Measurements from ENCODE around the gene DAGLB. TPM values are rescaled to one million over a fixed set of nuclear protein-coding genes. Genes with fewer than 3 reads are reported as not detected.
A peak's percentile ranks its signal among the peaks of the same experiment; 100 is the strongest.

The DAGLB gene
- total and polyA plus RNA-seq, 10 of the 15 experiments (the other 5 are each of a cell fraction or from before 2014, with no cell fraction given), result 1.2 to 13.3 (median 10.1) TPM

DNA sequence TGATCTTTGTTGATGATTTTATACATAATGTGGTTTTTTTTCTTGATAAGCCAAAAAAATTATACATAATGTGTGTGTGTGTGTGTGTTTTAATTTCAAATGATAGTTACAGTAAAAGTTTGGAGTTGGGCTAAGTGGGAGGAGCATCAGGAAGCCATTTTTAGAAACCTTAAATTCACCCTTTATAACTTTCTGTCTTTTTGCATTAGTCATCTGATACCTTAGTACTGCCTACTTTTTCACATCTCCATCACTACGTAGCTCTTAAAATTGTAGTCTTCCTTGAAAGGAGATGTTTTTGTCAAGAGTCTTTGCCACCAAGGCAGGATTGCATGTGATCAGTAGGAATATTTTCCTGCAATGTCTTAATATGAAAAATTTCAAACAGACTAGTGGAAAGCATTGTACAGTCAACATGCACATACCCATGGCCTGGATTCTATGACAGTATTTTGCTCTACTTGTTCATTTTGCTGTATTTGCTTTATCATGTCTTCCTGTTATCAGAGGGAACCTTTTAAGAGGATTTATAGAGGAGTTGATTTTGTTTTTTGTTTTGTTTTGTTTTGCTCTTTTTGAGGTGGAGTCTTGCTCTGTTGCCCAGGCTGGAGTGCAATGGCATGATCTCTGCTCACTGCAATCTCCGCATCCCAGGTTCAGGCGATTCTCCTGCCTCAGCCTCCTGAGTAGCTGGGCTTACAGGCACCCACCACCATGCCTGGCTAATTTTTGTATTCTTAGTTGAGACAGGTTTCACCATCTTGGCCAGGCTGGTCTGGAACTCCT lies 67.3 kb downstream of the DAGLB start:
- Histone ChIP-seq H3K9ac (ENCODE audit: control insufficient read depth, insufficient read depth, low read length) (no peak overlapping the region), H3K4me1 (ENCODE audit: control insufficient read depth, insufficient read depth, low read length) (peaks cover 28% of the 10 kb centered on the region), H2AFZ (ENCODE audit: control insufficient read depth, low read depth, low read length) (no peak overlapping the region), H3K9me3 (replicated peaks; ENCODE audit: control insufficient read depth, insufficient read depth, low read length) (no peaks in the 10 kb centered on the region; the same call in 2 of the 3 replicates), H3K4me2 (ENCODE audit: control insufficient read depth, insufficient read depth) (peak overlapping the region; percentile 61), H3K36me3 (ENCODE audit: control insufficient read depth in 2 of 2, insufficient read depth in 2 of 2, low read length in 1 of 2) (peaks cover 1 to 18% of the 10 kb centered on the region in 2 experiments; a peak in 3 of 4 replicates), H3K27ac (ENCODE audit: control insufficient read depth, insufficient read depth) (no peak overlapping the region; the same call in 1 of the 2 replicates), H3K79me2 (ENCODE audit: control insufficient read depth, insufficient read depth, low read length) (peaks cover 96% of the 10 kb centered on the region), H3K4me3 (peak overlapping the region; percentile 22; the same call in 1 of the 2 replicates), H3K27me3 (replicated peaks in 1 of 2; ENCODE audit: control insufficient read depth in 2 of 2, insufficient read depth in 2 of 2, low read length in 1 of 2) (no peaks in the 10 kb centered on the region), H4K20me1 (ENCODE audit: control insufficient read depth, insufficient read depth) (peaks cover 9% of the 10 kb centered on the region)
- in situ Hi-C loops (cut with MboI) (no loop called here), intact Hi-C loops (cut with micrococcal nuclease; ENCODE audit: unreplicated experiment) (no loop called here)
- FAIRE-seq, result no peak
- no TSS peak for BruUV-seq (replicated peaks)
- POLR2A ChIA-PET, result interaction anchor here (0.6 to 1.7 kb wide), 4 partner anchors 9 to 331 kb away, joined by 3 to 8 read pairs (median 5); no protein-coding TSS in a partner anchor
- TF ChIP-seq IKZF1 (conservative IDR thresholded peaks at IDR 0.05), result no peak
- TF ChIP-seq, protein P1, sequence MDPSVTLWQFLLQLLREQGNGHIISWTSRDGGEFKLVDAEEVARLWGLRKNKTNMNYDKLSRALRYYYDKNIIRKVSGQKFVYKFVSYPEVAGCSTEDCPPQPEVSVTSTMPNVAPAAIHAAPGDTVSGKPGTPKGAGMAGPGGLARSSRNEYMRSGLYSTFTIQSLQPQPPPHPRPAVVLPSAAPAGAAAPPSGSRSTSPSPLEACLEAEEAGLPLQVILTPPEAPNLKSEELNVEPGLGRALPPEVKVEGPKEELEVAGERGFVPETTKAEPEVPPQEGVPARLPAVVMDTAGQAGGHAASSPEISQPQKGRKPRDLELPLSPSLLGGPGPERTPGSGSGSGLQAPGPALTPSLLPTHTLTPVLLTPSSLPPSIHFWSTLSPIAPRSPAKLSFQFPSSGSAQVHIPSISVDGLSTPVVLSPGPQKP (IDR thresholded peaks at IDR 0.05; ENCODE audit: low read depth, low read length), result no peak
- TF ChIP-seq SPI1 (IDR thresholded peaks at IDR 0.05; ENCODE audit: borderline replicate concordance, insufficient read depth, low read depth, low read length), result no peak
- no peak for TF ChIP-seq CBX3 (IDR thresholded peaks at IDR 0.05; ENCODE audit: borderline replicate concordance, low read depth)
- TF ChIP-seq, protein P2, sequence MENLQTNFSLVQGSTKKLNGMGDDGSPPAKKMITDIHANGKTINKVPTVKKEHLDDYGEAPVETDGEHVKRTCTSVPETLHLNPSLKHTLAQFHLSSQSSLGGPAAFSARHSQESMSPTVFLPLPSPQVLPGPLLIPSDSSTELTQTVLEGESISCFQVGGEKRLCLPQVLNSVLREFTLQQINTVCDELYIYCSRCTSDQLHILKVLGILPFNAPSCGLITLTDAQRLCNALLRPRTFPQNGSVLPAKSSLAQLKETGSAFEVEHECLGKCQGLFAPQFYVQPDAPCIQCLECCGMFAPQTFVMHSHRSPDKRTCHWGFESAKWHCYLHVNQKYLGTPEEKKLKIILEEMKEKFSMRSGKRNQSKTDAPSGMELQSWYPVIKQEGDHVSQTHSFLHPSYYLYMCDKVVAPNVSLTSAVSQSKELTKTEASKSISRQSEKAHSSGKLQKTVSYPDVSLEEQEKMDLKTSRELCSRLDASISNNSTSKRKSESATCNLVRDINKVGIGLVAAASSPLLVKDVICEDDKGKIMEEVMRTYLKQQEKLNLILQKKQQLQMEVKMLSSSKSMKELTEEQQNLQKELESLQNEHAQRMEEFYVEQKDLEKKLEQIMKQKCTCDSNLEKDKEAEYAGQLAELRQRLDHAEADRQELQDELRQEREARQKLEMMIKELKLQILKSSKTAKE (IDR thresholded peaks at IDR 0.05; ENCODE audit: low read depth, poor library complexity, severe bottlenecking), result no peak
- TF ChIP-seq MYB (IDR thresholded peaks at IDR 0.05; ENCODE audit: borderline replicate concordance, low read depth, low read length), result no peak
- TF ChIP-seq, protein P3, sequence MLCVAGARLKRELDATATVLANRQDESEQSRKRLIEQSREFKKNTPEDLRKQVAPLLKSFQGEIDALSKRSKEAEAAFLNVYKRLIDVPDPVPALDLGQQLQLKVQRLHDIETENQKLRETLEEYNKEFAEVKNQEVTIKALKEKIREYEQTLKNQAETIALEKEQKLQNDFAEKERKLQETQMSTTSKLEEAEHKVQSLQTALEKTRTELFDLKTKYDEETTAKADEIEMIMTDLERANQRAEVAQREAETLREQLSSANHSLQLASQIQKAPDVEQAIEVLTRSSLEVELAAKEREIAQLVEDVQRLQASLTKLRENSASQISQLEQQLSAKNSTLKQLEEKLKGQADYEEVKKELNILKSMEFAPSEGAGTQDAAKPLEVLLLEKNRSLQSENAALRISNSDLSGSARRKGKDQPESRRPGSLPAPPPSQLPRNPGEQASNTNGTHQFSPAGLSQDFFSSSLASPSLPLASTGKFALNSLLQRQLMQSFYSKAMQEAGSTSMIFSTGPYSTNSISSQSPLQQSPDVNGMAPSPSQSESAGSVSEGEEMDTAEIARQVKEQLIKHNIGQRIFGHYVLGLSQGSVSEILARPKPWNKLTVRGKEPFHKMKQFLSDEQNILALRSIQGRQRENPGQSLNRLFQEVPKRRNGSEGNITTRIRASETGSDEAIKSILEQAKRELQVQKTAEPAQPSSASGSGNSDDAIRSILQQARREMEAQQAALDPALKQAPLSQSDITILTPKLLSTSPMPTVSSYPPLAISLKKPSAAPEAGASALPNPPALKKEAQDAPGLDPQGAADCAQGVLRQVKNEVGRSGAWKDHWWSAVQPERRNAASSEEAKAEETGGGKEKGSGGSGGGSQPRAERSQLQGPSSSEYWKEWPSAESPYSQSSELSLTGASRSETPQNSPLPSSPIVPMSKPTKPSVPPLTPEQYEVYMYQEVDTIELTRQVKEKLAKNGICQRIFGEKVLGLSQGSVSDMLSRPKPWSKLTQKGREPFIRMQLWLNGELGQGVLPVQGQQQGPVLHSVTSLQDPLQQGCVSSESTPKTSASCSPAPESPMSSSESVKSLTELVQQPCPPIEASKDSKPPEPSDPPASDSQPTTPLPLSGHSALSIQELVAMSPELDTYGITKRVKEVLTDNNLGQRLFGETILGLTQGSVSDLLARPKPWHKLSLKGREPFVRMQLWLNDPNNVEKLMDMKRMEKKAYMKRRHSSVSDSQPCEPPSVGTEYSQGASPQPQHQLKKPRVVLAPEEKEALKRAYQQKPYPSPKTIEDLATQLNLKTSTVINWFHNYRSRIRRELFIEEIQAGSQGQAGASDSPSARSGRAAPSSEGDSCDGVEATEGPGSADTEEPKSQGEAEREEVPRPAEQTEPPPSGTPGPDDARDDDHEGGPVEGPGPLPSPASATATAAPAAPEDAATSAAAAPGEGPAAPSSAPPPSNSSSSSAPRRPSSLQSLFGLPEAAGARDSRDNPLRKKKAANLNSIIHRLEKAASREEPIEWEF (IDR thresholded peaks at IDR 0.05; ENCODE audit: insufficient replicate concordance, low read depth, low read length), result no peak
- no peak for TF ChIP-seq SUPT20H (IDR thresholded peaks at IDR 0.05; ENCODE audit: borderline replicate concordance, control insufficient read depth, low read depth, low read length)
- no peak for TF ChIP-seq TAF1 (IDR thresholded peaks at IDR 0.05; ENCODE audit: borderline replicate concordance, low read depth, low read length)
- TF ChIP-seq LARP7 (IDR thresholded peaks at IDR 0.05), result no peak
- TF ChIP-seq MTA2 (IDR thresholded peaks at IDR 0.05; ENCODE audit: low read depth), result no peak
- TF ChIP-seq NR2F1 (conservative IDR thresholded peaks at IDR 0.05), result no peak
- TF ChIP-seq HDAC2 (IDR thresholded peaks at IDR 0.05), result no peak
- ATAC-seq, result peak; percentile 22; the same call in 2 of the 3 replicates
- CTCF ChIA-PET, result interaction anchor here (0.9 to 1.4 kb wide), 3 partner anchors 12 to 31 kb away, joined by 3 to 6 read pairs (median 5); no protein-coding TSS in a partner anchor
- WGBS (ENCODE audit: insufficient coverage, insufficient replicate concordance, low lambda C conversion rate, missing lambda C conversion rate), result 81% methylated on average over 3 of the region's 3 CpGs
- DNase-seq (ENCODE audit: low read depth, low spot score), result no peak
- RAD21 ChIA-PET (ENCODE audit: unreplicated experiment), result no interaction called here
- SMC1A ChIA-PET (ENCODE audit: uncharacterized antibody, unreplicated experiment), result interaction anchor here (0.6 to 1.7 kb wide), 3 partner anchors 9 to 320 kb away, joined by 3 to 5 read pairs (median 3); no protein-coding TSS in a partner anchor
